Left lung (tissue), 10 donors: ENCODE results near the gene GLI3. TPM values are rescaled to one million over a fixed set of nuclear protein-coding genes. Genes with fewer than 3 reads are reported as not detected.
"Not testable (repeated sequence)": the region's sequence is repeated elsewhere in the genome, so short reads cannot be mapped to it uniquely, and the experiment has no call there.

Source experiments
- ATAC-seq: fragments of 200-7000 bp; cut with Tn5 transposase; one replicate; pipeline ENCODE4 v1.9.1; 2020; ENCODE audit warnings: moderate library complexity
- DNase-seq, 4 donors: peaks; one replicate each; pipeline ENCODE4 v3.0.0-alpha.2; 2013 to 2020
- H3K27ac ChIP-seq, 2 donors: fragments of 200-600 bp; sonication (generic) in 1 of 2; one replicate each; pipeline versions ENCODE4 v1.5.0 to v1.8.0; 2020 to 2021
- H3K27me3 ChIP-seq, 2 donors: fragments of 200-600 bp; sonication (generic) in 1 of 2; one replicate each; pipeline versions ENCODE4 v1.5.0 to v1.8.0; 2020 to 2021
- H3K36me3 ChIP-seq, 2 donors: fragments of 200-600 bp; sonication (generic) in 1 of 2; one replicate each; pipeline versions ENCODE4 v1.5.0 to v1.8.0; 2020 to 2021
- H3K4me1 ChIP-seq, 2 donors: fragments of 200-600 bp; one replicate each; pipeline ENCODE4 v1.8.0; 2021
- H3K4me3 ChIP-seq, 2 donors: fragments of 200-600 bp; sonication (generic) in 1 of 2; one replicate each; pipeline versions ENCODE4 v1.5.0 to v1.8.0; 2020 to 2021; ENCODE audit warnings: mild to moderate bottlenecking in 1 of 2
- H3K9me3 ChIP-seq, 2 donors: fragments of 200-600 bp; sonication (generic) in 1 of 2; one replicate each; pipeline versions ENCODE4 v1.5.0 to v1.8.0; 2020 to 2021
- intact Hi-C, 2 donors: fragments of 100-400 bp; cut with DNase I; formaldehyde crosslinking; loops; one replicate each; pipeline versions ENCODE4 v1.11.2 to v1.14.2; 2022
- polyA plus RNA-seq, 6 donors: library from polyadenylated mRNA; unstranded; fragments of 120-200 nt; gene quantifications; one replicate each; pipeline ENCODE4 v1.2.1, GENCODE V29; 2013; ENCODE audit not compliant: insufficient read length in 6 of 6
- total RNA-seq, 2 donors: library from RNA; stranded (reverse); fragmentation: NEBNext Ultra II Directional; extraction: Animal tissue kit (Norgen Biotek cat#: 25700); gene quantifications; one replicate each; pipeline ENCODE4 v1.2.1, GENCODE V29; 2021
- TF ChIP-seq, protein P1 (sequence below), 2 donors: fragments of 200-600 bp; sonication (generic) in 1 of 2; IDR thresholded peaks; one replicate each; pipeline versions ENCODE4 v1.5.0 to v1.8.0; 2021; ENCODE audit warnings: antibody characterized with exemption in 2 of 2
- donor health status: DM: no; HTN: yes; CAD: no.
- donor health status: DM: no; HTN: no; CAD: no.

Gene GLI3
- total and polyA plus RNA-seq, 8 donors = 20.3 to 38.0 (median 31.3) TPM

DNA sequence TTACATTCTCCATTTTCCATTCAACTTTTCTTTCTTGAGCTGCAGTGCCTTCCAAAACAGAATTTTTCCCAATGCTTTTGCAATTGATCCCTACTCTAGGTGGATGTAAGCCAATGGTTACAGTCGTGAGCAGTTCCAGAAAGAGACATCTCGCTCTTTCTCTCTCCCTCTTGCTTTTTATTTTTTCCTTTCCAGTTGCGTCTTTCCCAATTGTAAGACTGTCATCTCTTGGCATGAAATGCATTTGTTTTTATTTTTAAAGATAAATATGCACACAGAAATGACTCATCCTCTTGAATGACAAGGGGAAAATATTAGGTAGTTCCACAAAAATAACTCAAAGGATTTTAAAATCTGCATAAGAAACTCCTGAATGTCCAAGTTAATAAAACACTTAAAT, 25.1 kb downstream of the GLI3 start:
- no peak overlapping the region for H3K4me3 ChIP-seq
- TF ChIP-seq, protein P1, sequence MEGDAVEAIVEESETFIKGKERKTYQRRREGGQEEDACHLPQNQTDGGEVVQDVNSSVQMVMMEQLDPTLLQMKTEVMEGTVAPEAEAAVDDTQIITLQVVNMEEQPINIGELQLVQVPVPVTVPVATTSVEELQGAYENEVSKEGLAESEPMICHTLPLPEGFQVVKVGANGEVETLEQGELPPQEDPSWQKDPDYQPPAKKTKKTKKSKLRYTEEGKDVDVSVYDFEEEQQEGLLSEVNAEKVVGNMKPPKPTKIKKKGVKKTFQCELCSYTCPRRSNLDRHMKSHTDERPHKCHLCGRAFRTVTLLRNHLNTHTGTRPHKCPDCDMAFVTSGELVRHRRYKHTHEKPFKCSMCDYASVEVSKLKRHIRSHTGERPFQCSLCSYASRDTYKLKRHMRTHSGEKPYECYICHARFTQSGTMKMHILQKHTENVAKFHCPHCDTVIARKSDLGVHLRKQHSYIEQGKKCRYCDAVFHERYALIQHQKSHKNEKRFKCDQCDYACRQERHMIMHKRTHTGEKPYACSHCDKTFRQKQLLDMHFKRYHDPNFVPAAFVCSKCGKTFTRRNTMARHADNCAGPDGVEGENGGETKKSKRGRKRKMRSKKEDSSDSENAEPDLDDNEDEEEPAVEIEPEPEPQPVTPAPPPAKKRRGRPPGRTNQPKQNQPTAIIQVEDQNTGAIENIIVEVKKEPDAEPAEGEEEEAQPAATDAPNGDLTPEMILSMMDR (IDR thresholded peaks at IDR 0.05) = no peak
- no peaks in the 10 kb centered on the region for H3K9me3 ChIP-seq
- ATAC-seq = no peak
- no peak overlapping the region for H3K27ac ChIP-seq
- no peaks in the 10 kb centered on the region for H3K36me3 ChIP-seq
- intact Hi-C loops = no loop called here
- H3K27me3 ChIP-seq = no peaks in the 10 kb centered on the region
- no peaks in the 10 kb centered on the region for H3K4me1 ChIP-seq
- no peak for DNase-seq

GRCh38 chr7:42210779-42211178, 26.2 kb downstream of the GLI3 start:
- Histone ChIP-seq H3K27ac (no peak overlapping the region), H3K9me3 (no peaks in the 10 kb centered on the region), H3K4me3 (no peak overlapping the region), H3K36me3 (no peaks in the 10 kb centered on the region), H3K27me3 (no peaks in the 10 kb centered on the region), H3K4me1 (no peaks in the 10 kb centered on the region)
- DNase-seq (no peak), ATAC-seq (no peak)
- TF ChIP-seq, protein P1 (IDR thresholded peaks at IDR 0.05) = no peak
- intact Hi-C loops = no loop called here

GRCh38 chr7:42210333-42210732, 26.7 kb downstream of the GLI3 start:
- intact Hi-C loops = no loop called here
- TF ChIP-seq, protein P1 (IDR thresholded peaks at IDR 0.05) = no peak
- H3K27ac ChIP-seq = no peak overlapping the region
- H3K4me1 ChIP-seq = no peaks in the 10 kb centered on the region
- H3K9me3 ChIP-seq = no peaks in the 10 kb centered on the region
- H3K4me3 ChIP-seq = no peak overlapping the region
- no peaks in the 10 kb centered on the region for H3K27me3 ChIP-seq
- DNase-seq = no peak
- ATAC-seq = no peak
- H3K36me3 ChIP-seq = no peaks in the 10 kb centered on the region

DNA sequence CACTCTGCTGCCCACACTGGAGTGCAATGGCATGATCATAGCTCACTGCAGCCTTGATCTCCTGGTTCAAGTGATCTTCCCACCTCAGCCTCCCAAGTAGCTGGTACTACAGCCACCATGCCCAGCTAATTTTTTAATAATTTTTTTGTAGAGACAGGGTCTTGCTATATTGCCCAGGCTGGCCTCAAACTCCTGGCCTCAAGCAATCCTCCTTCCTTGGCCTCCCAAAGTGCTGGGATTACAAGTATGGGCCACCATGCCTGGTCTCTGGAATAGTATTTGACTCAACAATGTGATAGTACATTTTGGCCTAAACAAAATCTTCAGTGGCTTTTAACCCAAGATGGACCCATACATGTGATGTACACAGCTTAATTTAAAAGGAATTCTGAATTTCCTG, 27.9 kb downstream of the GLI3 start:
- H3K36me3 ChIP-seq, H3K27me3 ChIP-seq, H3K4me1 ChIP-seq, H3K4me3 ChIP-seq, intact Hi-C loops, DNase-seq, ATAC-seq, H3K9me3 ChIP-seq, H3K27ac ChIP-seq: not testable (repeated sequence)

DNA sequence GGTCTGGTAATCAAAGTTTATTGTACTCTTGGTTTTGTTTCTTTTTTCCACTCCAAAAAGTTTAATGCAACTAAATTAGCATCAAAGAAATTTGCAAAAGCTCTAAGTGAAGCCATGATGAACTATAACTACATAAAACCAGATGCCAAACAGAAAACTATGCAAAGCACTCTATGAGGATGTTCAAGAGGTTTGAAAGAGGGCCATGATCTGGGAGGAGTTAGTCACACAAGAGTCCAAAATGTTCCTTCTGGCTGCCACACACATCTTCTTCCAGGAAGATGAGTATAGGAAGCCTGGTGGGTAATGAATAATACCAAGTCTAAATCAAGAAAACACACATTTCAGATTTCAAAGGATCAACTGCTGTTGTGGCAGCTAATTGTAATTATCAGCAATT, 28.4 kb downstream of the GLI3 start:
- DNase-seq (no peak), ATAC-seq (no peak)
- no peak overlapping the region for H3K27ac ChIP-seq
- no peak overlapping the region for H3K4me3 ChIP-seq
- TF ChIP-seq, protein P1 (IDR thresholded peaks at IDR 0.05) = no peak
- intact Hi-C loops = no loop called here
- no peaks in the 10 kb centered on the region for H3K9me3 ChIP-seq
- H3K27me3 ChIP-seq = no peaks in the 10 kb centered on the region
- H3K4me1 ChIP-seq = no peaks in the 10 kb centered on the region
- H3K36me3 ChIP-seq = no peaks in the 10 kb centered on the region

DNA sequence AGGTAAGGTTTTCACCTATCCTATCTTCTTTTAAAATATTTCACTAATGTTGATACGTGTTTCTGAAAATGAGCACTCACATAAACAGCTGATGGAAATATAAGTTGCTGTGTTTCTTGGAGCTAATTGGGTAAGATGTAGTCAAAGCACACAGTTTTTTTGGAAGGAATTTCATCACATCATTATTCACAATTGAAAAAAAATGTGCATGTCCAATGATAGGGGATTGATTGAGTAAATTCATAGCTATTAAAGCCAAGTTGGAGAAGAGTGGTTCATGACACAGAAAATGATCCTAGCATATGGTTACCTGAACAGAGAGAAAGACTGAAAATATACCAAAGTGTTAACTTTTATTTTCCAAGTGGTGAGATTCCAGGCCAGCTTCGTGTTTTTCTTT, 29.6 kb downstream of the GLI3 start:
- ATAC-seq (no peak), DNase-seq (no peak)
- Histone ChIP-seq H3K36me3 (no peaks in the 10 kb centered on the region), H3K9me3 (no peaks in the 10 kb centered on the region), H3K27ac (no peak overlapping the region), H3K4me3 (no peak overlapping the region), H3K4me1 (no peaks in the 10 kb centered on the region), H3K27me3 (no peaks in the 10 kb centered on the region)
- intact Hi-C loops = no loop called here
- TF ChIP-seq, protein P1 (IDR thresholded peaks at IDR 0.05) = no peak
